HUES6 (cell line): ENCODE measurements around the gene ESRRG.

ENCODE experiments used
- H3K27ac ChIP-seq: 2 replicates; pipeline ENCODE4 v1.7.0; 2013; ENCODE audit warnings: low read depth, mild to moderate bottlenecking, low read length, inconsistent platforms
- H3K27me3 ChIP-seq: 2 replicates; pipeline ENCODE4 v1.6.1; 2013; ENCODE audit warnings: low read length; ENCODE audit not compliant: control insufficient read depth, insufficient read depth
- H3K36me3 ChIP-seq: 2 replicates; pipeline ENCODE4 v1.6.1; 2013; ENCODE audit warnings: low read length; ENCODE audit not compliant: control insufficient read depth, insufficient read depth
- H3K4me1 ChIP-seq: 2 replicates; pipeline ENCODE4 v1.6.1; 2013; ENCODE audit warnings: low read length; ENCODE audit not compliant: control insufficient read depth, insufficient read depth
- H3K4me3 ChIP-seq: 2 replicates; pipeline ENCODE4 v1.5.1; 2013; ENCODE audit warnings: low read depth, low read length
- H3K9ac ChIP-seq: one replicate; pipeline ENCODE4 v1.6.1; 2013; ENCODE audit warnings: mild to moderate bottlenecking, low read length
- H3K9me3 ChIP-seq: 2 replicates; pipeline ENCODE4 v1.6.1; 2013; ENCODE audit warnings: low read depth, low read length; ENCODE audit not compliant: control insufficient read depth, insufficient read depth

ESRRG gene

DNA sequence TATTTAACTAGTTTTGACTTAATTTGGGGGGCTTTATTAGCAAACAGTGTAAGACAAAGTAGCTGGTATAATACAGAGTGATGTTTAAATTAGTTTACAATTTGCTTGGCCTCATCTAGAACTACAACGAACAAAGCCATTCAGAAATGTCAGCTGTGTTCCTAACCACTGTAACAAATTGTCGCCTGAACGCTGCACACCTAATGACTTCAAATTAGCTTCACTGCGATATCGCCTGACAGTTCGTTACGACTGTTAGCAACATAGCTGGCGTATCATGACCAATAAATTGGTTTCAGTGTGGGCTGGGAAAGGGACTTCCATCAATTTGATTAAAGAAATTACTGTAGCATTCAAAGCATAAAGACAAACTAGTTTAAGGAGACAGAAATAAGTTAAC, 160.1 kb downstream of the ESRRG start:
- Histone ChIP-seq H3K4me1 (no peaks in the 10 kb centered on the region), H3K4me3 (no peak overlapping the region), H3K27me3 (no peaks in the 10 kb centered on the region), H3K36me3 (no peaks in the 10 kb centered on the region), H3K9ac (no peak overlapping the region), H3K27ac (no peak overlapping the region), H3K9me3 (no peaks in the 10 kb centered on the region)

DNA sequence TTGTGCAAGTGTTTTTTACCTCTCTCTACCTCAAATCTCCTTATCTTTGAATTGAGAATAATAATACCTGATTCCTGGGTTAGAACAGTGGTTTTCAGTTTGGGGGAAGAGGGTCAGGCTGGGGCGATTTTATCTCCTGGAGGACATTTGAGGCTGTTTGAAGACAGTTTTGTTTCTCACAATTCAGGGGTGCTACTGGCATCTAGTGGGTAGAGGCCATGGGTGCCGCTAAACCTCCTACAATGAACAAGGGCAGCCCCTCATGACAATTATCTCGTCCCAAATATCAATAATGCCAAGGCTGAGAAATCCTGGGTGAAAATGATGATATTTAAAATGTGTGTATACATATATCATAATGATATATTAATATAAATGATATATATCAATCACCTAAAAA, 160.8 kb downstream of the ESRRG start:
- Histone ChIP-seq H3K27ac (no peak overlapping the region), H3K9ac (no peak overlapping the region), H3K9me3 (no peaks in the 10 kb centered on the region), H3K36me3 (no peaks in the 10 kb centered on the region), H3K27me3 (no peaks in the 10 kb centered on the region), H3K4me1 (no peaks in the 10 kb centered on the region), H3K4me3 (no peak overlapping the region)

DNA sequence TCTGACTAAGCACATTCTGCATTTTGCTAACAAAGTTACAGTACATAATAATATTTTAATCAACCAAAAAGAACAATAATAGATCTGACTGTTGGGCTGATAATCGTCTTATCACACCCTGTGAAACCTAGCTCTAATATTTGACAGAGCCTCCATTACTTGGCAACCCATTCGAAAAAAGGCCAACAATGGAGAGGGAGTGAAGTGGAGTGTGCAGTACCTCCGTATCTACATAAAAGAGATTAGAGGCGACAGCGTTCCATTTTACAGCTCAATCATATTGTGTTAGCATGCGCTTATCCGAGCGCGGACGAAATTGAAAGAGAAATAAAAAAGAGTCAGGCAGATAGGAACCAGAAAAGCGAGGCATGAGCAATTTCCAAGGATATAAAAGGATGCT, 162.7 kb downstream of the ESRRG start:
- no peaks in the 10 kb centered on the region for H3K36me3 ChIP-seq
- no peak overlapping the region for H3K4me3 ChIP-seq
- H3K9ac ChIP-seq, result no peak overlapping the region
- H3K9me3 ChIP-seq, result no peaks in the 10 kb centered on the region
- no peaks in the 10 kb centered on the region for H3K4me1 ChIP-seq
- no peak overlapping the region for H3K27ac ChIP-seq
- H3K27me3 ChIP-seq, result no peaks in the 10 kb centered on the region

DNA sequence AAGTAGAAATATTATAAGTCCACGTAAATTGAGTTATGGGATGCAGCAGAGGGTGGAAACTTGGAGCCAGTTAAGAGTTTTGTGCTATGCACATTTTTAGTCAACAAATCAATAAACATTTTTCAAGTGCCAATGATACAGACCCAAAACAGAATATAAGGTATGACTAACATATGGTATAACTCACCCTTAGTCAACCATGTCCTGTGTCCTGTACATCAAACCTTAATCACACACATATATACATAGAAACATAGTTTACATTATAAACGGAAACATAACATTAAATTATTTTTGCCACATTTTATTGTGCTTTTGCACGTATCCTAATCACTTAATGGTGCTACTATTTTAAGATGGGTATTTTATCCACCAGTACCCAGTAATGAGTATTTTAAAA, 163.9 kb downstream of the ESRRG start:
- no peak overlapping the region for H3K9ac ChIP-seq
- H3K27me3 ChIP-seq, result no peaks in the 10 kb centered on the region
- H3K4me1 ChIP-seq, result no peaks in the 10 kb centered on the region
- no peak overlapping the region for H3K27ac ChIP-seq
- no peaks in the 10 kb centered on the region for H3K36me3 ChIP-seq
- no peak overlapping the region for H3K4me3 ChIP-seq
- no peaks in the 10 kb centered on the region for H3K9me3 ChIP-seq

DNA sequence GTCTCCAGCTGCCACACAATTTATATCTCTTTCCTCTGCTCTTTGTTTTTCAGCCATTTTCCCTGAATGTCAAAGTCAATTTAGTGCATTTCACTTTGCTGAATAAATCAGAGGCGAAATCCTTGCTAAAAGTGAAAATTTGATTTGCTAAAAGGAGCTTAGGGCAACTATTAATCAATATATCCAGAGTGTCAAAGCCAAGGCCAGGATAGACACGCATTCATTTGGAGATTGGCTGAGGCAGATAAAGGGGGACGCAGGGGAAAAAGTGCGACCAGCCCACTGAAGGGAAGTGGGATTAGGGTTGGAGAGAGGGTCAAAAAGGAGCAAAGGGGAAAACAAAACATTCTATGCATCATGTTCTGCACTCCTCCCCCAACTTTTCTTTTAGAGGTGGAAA, 167.6 kb downstream of the ESRRG start:
- no peaks in the 10 kb centered on the region for H3K36me3 ChIP-seq

DNA sequence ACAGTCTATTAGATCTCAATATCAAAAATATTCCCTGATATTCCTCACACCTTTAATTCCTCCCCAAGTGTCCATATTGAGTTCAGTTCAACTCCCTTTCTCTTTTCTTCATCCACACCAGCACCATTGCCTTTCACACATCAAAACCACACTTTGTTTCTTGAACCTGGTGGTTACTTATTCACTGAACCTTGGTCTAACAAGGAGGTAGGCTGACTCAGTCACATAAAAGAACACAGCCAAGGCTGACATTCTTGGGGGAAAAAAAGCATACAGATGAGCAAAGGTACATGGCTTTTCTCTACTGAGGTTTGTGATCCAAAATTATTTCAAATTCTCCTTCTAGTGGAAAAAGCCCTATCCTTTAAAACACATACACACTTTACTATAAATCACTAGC, 168.3 kb downstream of the ESRRG start:
- H3K4me1 ChIP-seq, result no peaks in the 10 kb centered on the region
- H3K27ac ChIP-seq, result no peak overlapping the region
- no peaks in the 10 kb centered on the region for H3K36me3 ChIP-seq

More for the DNA sequence above, 167.6 kb downstream of the ESRRG start:
- H3K4me1 ChIP-seq, result no peaks in the 10 kb centered on the region
- no peaks in the 10 kb centered on the region for H3K27me3 ChIP-seq
- H3K27ac ChIP-seq, result no peak overlapping the region
- H3K9me3 ChIP-seq, result no peaks in the 10 kb centered on the region
- no peak overlapping the region for H3K4me3 ChIP-seq
- H3K9ac ChIP-seq, result no peak overlapping the region

DNA sequence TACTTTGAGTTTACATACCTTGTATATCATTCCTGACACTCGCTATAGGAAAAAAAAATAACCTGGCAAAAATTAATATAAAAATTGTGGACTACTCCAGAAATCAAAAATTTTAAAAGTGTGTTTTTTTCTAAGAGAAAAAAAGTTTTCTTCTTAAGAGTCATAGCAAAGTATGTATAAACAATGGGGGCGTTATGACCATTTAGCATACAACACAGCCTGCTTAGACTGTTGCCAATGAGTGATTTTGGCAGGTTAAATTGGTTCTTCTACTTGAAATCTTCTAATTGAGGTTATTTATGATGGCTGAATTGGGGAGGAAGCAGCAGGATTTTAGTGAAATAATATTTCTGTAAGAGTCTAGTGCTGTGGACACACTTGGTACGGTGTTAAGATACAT, 169.5 kb downstream of the ESRRG start:
- Histone ChIP-seq H3K27me3 (no peaks in the 10 kb centered on the region), H3K27ac (no peak overlapping the region), H3K4me3 (no peak overlapping the region), H3K9me3 (no peaks in the 10 kb centered on the region), H3K4me1 (no peaks in the 10 kb centered on the region), H3K36me3 (no peaks in the 10 kb centered on the region), H3K9ac (no peak overlapping the region)

More for the DNA sequence above, 168.3 kb downstream of the ESRRG start:
- Histone ChIP-seq H3K27me3 (no peaks in the 10 kb centered on the region), H3K9me3 (no peaks in the 10 kb centered on the region), H3K4me3 (no peak overlapping the region), H3K9ac (no peak overlapping the region)

DNA sequence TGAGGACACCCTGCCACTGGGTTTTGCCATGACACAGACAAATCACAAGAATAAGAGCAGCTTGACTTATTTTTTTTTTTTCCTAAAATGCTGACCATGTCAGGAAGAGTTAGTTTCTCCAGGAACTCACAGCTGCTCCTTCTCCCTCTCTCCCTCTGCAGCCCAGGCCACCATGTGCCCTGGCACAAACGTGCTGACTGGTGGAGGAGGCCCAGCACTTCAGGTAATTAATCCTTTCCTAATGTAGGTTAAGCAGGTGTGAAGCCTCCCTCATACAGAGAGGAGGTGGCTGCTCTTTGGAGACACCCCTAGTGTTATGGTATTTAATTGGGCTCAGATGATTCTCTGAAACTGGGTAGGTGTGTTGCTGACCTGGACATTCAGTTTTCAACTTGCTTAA, 170.2 kb downstream of the ESRRG start:
- Histone ChIP-seq H3K4me3 (no peak overlapping the region), H3K36me3 (no peaks in the 10 kb centered on the region), H3K4me1 (no peaks in the 10 kb centered on the region), H3K27me3 (no peaks in the 10 kb centered on the region), H3K9ac (no peak overlapping the region), H3K9me3 (no peaks in the 10 kb centered on the region), H3K27ac (no peak overlapping the region)

DNA sequence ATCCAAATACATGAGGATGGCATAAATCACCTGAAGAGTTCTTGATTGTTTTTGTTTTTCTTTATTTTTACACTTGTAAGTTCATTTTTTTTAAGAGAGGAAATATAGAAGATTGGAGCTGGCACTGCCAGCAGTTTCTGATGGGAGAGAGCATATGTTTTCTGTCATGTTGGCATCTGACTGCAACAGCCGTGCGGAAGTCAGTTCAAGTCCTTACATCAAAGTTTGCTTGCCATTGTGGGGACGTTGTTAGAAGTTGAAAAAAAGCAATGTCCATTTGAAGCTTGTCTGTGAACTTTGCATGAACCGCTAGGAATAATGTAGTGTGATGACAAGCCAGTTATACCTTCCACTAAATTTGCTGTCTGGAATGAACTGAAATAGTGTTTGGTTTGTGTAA, 173.4 kb downstream of the ESRRG start:
- Histone ChIP-seq H3K4me3 (no peak overlapping the region), H3K36me3 (no peaks in the 10 kb centered on the region), H3K27ac (no peak overlapping the region), H3K9ac (no peak overlapping the region), H3K27me3 (no peaks in the 10 kb centered on the region), H3K9me3 (no peaks in the 10 kb centered on the region), H3K4me1 (no peaks in the 10 kb centered on the region)

DNA sequence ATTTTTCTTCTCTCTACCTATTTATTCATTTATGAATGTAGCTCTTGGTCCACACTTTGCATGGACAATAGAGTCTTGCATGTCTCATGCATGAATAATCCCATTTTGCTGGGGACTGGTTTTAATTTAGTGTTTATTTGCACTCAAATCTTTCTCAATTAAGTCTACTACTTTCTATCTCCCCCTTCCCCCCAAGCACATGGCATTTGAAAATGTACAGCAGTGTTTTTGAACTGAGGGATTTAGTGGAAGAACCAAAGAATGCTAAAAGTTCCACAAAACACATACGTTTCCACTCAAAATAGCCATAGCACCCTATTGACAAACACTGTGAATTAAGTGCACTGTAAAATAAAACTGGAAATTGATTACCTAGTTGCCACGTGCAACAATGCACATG, 180.5 kb downstream of the ESRRG start:
- Histone ChIP-seq H3K4me3 (no peak overlapping the region), H3K9me3 (no peaks in the 10 kb centered on the region), H3K9ac (no peak overlapping the region), H3K4me1 (no peaks in the 10 kb centered on the region), H3K27ac (no peak overlapping the region), H3K27me3 (no peaks in the 10 kb centered on the region), H3K36me3 (no peaks in the 10 kb centered on the region)

DNA sequence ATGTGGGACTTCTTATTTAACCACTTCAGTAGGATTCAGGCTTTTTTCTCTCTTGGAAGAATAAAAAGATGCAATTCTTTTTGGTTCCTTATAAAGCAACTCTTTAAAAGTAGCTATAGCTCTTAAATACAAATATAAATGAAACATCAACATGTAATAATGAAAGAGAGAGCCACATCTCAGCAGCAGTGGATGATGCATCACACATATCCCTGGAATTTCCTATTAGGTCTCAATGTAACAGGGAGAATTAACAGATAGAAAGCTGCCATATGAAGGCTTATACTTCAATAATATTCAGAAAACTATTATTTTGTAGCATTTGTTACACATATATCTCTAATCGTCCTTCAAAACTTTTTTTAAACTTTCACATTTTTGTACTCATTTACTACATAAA, 181.0 kb downstream of the ESRRG start:
- Histone ChIP-seq H3K36me3 (no peaks in the 10 kb centered on the region), H3K4me1 (no peaks in the 10 kb centered on the region), H3K4me3 (no peak overlapping the region), H3K27me3 (no peaks in the 10 kb centered on the region), H3K9ac (no peak overlapping the region), H3K9me3 (no peaks in the 10 kb centered on the region), H3K27ac (no peak overlapping the region)

DNA sequence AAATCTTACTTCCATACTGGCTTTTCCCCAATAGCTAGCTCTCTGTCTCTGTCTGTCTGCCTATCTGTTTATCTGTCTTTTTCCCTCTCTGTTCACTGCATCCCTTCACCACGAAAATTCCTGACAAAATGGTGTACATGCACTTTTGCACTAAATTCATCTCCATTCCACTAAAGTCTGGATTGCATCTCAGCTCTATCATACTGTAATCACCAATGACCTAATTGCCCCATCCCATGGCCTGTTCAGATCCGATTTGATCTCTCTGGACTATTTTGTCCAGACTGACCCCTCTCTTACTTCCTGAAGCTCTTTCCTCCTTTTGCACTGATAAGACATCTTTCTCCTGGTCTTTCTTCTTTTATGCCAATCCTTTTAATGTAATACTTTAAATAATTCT, 187.5 kb downstream of the ESRRG start:
- Histone ChIP-seq H3K27me3 (no peaks in the 10 kb centered on the region), H3K27ac (no peak overlapping the region), H3K9me3 (no peaks in the 10 kb centered on the region), H3K36me3 (no peaks in the 10 kb centered on the region), H3K9ac (no peak overlapping the region), H3K4me3 (no peak overlapping the region), H3K4me1 (peaks cover 11% of the 10 kb centered on the region)
